A549 (cell line): Measurements from ENCODE around the gene TNFRSF11A. TPM values are rescaled to one million over a fixed set of nuclear protein-coding genes. Genes with fewer than 3 reads are reported as not detected.

ENCODE experiments used
- ATAC-seq, 2 experiments: fragments of 200-7000 bp in 1 of 2; fragments of >200 bp in 1 of 2; cut with Nextera tagmentation in 1 of 2; cut with Tn5 transposase in 1 of 2; 3 replicates each; pipeline versions ENCODE4 v1.8.0 to v1.9.1; 2018 to 2020; ENCODE audit warnings: mild to moderate bottlenecking in 1 of 2, moderate library complexity in 1 of 2
- CTCF ChIA-PET: fragments of 300-600 bp; sonication (Branson Sonifier 250); formaldehyde crosslinking; extraction: SDS; loops from one replicate; lab custom pipeline; 2021; ENCODE audit warnings: antibody characterized with exemption, inconsistent platforms; lab: Yijun Ruan, JAX
- POLR2A ChIA-PET: fragments of 350-600 bp; formaldehyde crosslinking; extraction: SDS; loops from one replicate; lab custom pipeline; 2021; ENCODE audit warnings: antibody characterized with exemption, inconsistent platforms; lab: Yijun Ruan, JAX
- DNase-seq, 2 experiments: peaks; one replicate each; pipeline versions ENCODE4 v3.0.0 to v3.0.0-alpha.2; 2011 to 2016; ENCODE audit warnings: low read depth in 1 of 2, low spot score in 1 of 2
- FAIRE-seq: peaks from 2 replicates; lab custom pipeline; 2011; peaks lifted over from hg19 to GRCh38; lab: Jason Lieb, UNC
- H3K27ac ChIP-seq, 2 experiments: fragments of >200 bp; sonication (Bioruptor Twin); formaldehyde crosslinking; 3 replicates each; pipeline ENCODE4 v1.5.1; 2016 to 2017
- H3K4me1 ChIP-seq: fragments of >200 bp; sonication (Bioruptor Twin); formaldehyde crosslinking; 3 replicates; pipeline ENCODE4 v1.6.1; 2016
- H3K4me2 ChIP-seq: fragments of >200 bp; sonication (Bioruptor Twin); formaldehyde crosslinking; 3 replicates; pipeline ENCODE4 v1.6.1; 2016
- H3K4me3 ChIP-seq: fragments of >200 bp; sonication (Bioruptor Twin); formaldehyde crosslinking; 3 replicates; pipeline ENCODE4 v1.5.1; 2016
- H3K9me3 ChIP-seq: fragments of >200 bp; sonication (Bioruptor Twin); formaldehyde crosslinking; 3 replicates; pipeline ENCODE4 v1.6.1; 2016
- BHLHE40 ChIP-seq: IDR thresholded peaks from 2 replicates; pipeline ENCODE4 v1.6.1; 2012; ENCODE audit warnings: low read depth, low read length, inconsistent platforms
- EHMT2 ChIP-seq: fragments of 200-600 bp; sonication (generic); IDR thresholded peaks from 2 replicates; pipeline ENCODE4 v1.6.1; 2016; ENCODE audit warnings: antibody characterized with exemption, low read depth, mild to moderate bottlenecking, moderate library complexity
- ESRRA ChIP-seq: fragments of 150-350 bp; IDR thresholded peaks from 2 replicates; pipeline ENCODE4 v1.6.1; 2014; ENCODE audit warnings: mild to moderate bottlenecking, low read length, borderline replicate concordance
- FOSB ChIP-seq: fragments of 250-450 bp; sonication (Bioruptor Pico); IDR thresholded peaks from 2 replicates; pipeline ENCODE4 v1.5.0; 2020; ENCODE audit warnings: mild to moderate bottlenecking, moderate library complexity
- GATA3 ChIP-seq: IDR thresholded peaks from 2 replicates; pipeline ENCODE4 v1.6.1; 2012; ENCODE audit warnings: borderline replicate concordance
- HEYL ChIP-seq: fragments of 250-450 bp; sonication (Bioruptor Pico); IDR thresholded peaks from 2 replicates; pipeline ENCODE4 v1.8.0; 2021; ENCODE audit warnings: mild to moderate bottlenecking, moderate library complexity
- HOXA7 ChIP-seq: fragments of 250-450 bp; sonication (Bioruptor Pico); IDR thresholded peaks from 2 replicates; pipeline ENCODE4 v1.5.0; 2020; ENCODE audit warnings: mild to moderate bottlenecking, moderate library complexity
- HOXB5 ChIP-seq: fragments of 250-450 bp; sonication (Bioruptor Pico); IDR thresholded peaks from 2 replicates; pipeline ENCODE4 v1.5.0; 2020; ENCODE audit warnings: mild to moderate bottlenecking, moderate library complexity
- KDM1A ChIP-seq: fragments of 200-600 bp; sonication (generic); IDR thresholded peaks from 2 replicates; pipeline ENCODE4 v1.6.1; 2016; ENCODE audit warnings: low read depth, mild to moderate bottlenecking
- MAFK ChIP-seq: fragments of 450-650 bp; IDR thresholded peaks from 2 replicates; pipeline ENCODE4 v1.6.1; 2014; ENCODE audit not compliant: partially characterized antibody
- MAZ ChIP-seq: fragments of 150-350 bp; IDR thresholded peaks from 2 replicates; pipeline ENCODE4 v1.6.1; 2014; ENCODE audit warnings: antibody characterized with exemption, low read depth, low read length, borderline replicate concordance
- NPAS2 ChIP-seq: fragments of 250-450 bp; sonication (Bioruptor Pico); IDR thresholded peaks from 2 replicates; pipeline ENCODE4 v1.8.0; 2022; ENCODE audit warnings: mild to moderate bottlenecking, moderate library complexity, borderline replicate concordance
- PHF8 ChIP-seq: fragments of 200-600 bp; sonication (generic); IDR thresholded peaks from 2 replicates; pipeline ENCODE4 v1.6.1; 2016; ENCODE audit warnings: low read depth, mild to moderate bottlenecking, antibody characterized with exemption, moderate library complexity, borderline replicate concordance
- POLR2AphosphoS2 ChIP-seq: conservative IDR thresholded peaks from 2 replicates; pipeline ENCODE4 v1.6.1; 2012; ENCODE audit warnings: low read length, improper control_type of control experiment, inconsistent platforms
- SMC3 ChIP-seq: fragments of >200 bp; sonication (Bioruptor Twin); formaldehyde crosslinking; IDR thresholded peaks from 3 replicates; pipeline ENCODE4 v1.6.1; 2018; ENCODE audit warnings: inconsistent platforms
- SREBF2 ChIP-seq: fragments of 450-650 bp; IDR thresholded peaks from 2 replicates; pipeline ENCODE4 v1.6.1; 2014; ENCODE audit warnings: mild to moderate bottlenecking, moderate library complexity
- ZNF302 ChIP-seq: fragments of 250-450 bp; sonication (Bioruptor Pico); IDR thresholded peaks from 2 replicates; pipeline ENCODE4 v1.9.0; 2021; ENCODE audit warnings: inconsistent platforms, mild to moderate bottlenecking, moderate library complexity
- WGBS: methylation state at CpG from one replicate; pipeline ENCODE4 v1.1.6; 2017; ENCODE audit errors: missing lambda C conversion rate; 5-methylcytosine and 5-hydroxymethylcytosine counted together
- polyA plus RNA-seq, 4 experiments: library from polyadenylated mRNA; depleted of rRNA in 3 of 4; stranded (reverse); fragments of >200 nt; fragmentation: RNase III in 1 of 4; extraction: RNeasy Plus Mini Kit Qiagen cat#74134 plus additional on column Dnase treatment in 1 of 4; gene quantifications; 2 replicates in 3 of 4; 3 replicates in 1 of 4; pipeline ENCODE4 v1.2.3, GENCODE V29; 2011 to 2017
- TF ChIP-seq, protein P1 (sequence below): fragments of 450-650 bp; IDR thresholded peaks from 2 replicates; pipeline ENCODE4 v1.6.1; 2014; ENCODE audit warnings: antibody characterized with exemption
- TF ChIP-seq, protein P2 (sequence below): fragments of 150-350 bp; IDR thresholded peaks from 2 replicates; pipeline ENCODE4 v1.6.1; 2014; ENCODE audit warnings: low read depth, mild to moderate bottlenecking, low read length
- TF ChIP-seq, protein P3 (sequence below): IDR thresholded peaks from 2 replicates; pipeline ENCODE4 v1.6.1; 2012
- TF ChIP-seq, protein P4 (sequence below): fragments of >200 bp; sonication (Bioruptor Twin); formaldehyde crosslinking; IDR thresholded peaks from 3 replicates; pipeline ENCODE4 v1.5.1; 2016

TNFRSF11A gene
- polyA plus RNA-seq, 2 of the 4 experiments (the other 2 are of a cell fraction) = 1.9 to 4.0 TPM

DNA sequence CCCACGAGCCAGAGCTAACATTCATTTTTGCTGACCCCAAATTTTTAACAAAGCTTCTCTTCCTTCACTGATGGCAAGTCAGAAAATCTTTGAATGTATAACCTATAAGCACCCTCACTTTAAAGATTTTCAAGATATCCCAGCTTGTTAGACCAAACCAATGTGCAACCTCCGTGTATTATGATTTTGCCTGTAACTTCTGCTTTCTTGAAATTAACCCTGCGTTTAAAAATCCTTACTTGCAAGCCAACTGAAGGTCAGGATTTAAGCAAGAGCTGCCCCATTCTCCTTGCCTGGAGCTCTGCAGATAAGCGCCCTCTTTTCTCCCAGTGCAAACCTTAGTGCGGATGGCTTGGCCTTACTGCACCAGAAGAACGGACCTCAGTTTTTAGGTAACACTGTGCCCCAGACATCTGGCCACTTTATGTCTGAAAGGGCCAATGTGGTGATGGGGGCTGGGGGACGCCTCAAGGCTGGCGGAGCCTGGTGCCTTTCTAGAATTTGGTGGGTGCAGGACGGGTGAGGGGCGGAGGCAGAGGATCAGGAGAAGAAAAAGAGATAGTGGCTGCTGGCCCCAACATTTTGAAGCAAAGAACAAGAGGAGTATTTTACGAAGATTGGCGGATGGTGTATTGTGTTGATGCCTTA lies 805 bp upstream of the TNFRSF11A start:
- POLR2A ChIA-PET = no interaction called here
- FAIRE-seq (no peak), ATAC-seq (no peak)
- no peak for TF ChIP-seq SREBF2
- TF ChIP-seq PHF8 = no peak
- no peak for TF ChIP-seq HOXA7 (CRISPR knock-in tag)
- TF ChIP-seq, protein P1, sequence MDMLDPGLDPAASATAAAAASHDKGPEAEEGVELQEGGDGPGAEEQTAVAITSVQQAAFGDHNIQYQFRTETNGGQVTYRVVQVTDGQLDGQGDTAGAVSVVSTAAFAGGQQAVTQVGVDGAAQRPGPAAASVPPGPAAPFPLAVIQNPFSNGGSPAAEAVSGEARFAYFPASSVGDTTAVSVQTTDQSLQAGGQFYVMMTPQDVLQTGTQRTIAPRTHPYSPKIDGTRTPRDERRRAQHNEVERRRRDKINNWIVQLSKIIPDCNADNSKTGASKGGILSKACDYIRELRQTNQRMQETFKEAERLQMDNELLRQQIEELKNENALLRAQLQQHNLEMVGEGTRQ = no peak
- TF ChIP-seq BHLHE40 = no peak
- peak; percentile 35 for TF ChIP-seq MAFK
- TF ChIP-seq, protein P2, sequence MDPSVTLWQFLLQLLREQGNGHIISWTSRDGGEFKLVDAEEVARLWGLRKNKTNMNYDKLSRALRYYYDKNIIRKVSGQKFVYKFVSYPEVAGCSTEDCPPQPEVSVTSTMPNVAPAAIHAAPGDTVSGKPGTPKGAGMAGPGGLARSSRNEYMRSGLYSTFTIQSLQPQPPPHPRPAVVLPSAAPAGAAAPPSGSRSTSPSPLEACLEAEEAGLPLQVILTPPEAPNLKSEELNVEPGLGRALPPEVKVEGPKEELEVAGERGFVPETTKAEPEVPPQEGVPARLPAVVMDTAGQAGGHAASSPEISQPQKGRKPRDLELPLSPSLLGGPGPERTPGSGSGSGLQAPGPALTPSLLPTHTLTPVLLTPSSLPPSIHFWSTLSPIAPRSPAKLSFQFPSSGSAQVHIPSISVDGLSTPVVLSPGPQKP = no peak
- no peak for TF ChIP-seq EHMT2
- TF ChIP-seq, all 56 proteins: peak for 1
- H3K27ac ChIP-seq = peak overlapping the region in 1 of 2 experiments; percentile 81; a peak in 2 of 6 replicates
- CTCF ChIA-PET = interaction anchor here (0.8 to 3.0 kb wide), 7 partner anchors 9 to 259 kb away, joined by 3 to 14 read pairs (median 7); no protein-coding TSS in a partner anchor
- no peak for DNase-seq
- H3K4me3 ChIP-seq = peak overlapping the region; percentile 70
- H3K4me2 ChIP-seq = peak overlapping the region; percentile 94
- 72% methylated on average over 11 of the region's 12 CpGs for WGBS
- H3K4me1 ChIP-seq = peaks cover 11% of the 10 kb centered on the region; the same call in 2 of the 3 replicates
- H3K9me3 ChIP-seq = no peaks in the 10 kb centered on the region

DNA sequence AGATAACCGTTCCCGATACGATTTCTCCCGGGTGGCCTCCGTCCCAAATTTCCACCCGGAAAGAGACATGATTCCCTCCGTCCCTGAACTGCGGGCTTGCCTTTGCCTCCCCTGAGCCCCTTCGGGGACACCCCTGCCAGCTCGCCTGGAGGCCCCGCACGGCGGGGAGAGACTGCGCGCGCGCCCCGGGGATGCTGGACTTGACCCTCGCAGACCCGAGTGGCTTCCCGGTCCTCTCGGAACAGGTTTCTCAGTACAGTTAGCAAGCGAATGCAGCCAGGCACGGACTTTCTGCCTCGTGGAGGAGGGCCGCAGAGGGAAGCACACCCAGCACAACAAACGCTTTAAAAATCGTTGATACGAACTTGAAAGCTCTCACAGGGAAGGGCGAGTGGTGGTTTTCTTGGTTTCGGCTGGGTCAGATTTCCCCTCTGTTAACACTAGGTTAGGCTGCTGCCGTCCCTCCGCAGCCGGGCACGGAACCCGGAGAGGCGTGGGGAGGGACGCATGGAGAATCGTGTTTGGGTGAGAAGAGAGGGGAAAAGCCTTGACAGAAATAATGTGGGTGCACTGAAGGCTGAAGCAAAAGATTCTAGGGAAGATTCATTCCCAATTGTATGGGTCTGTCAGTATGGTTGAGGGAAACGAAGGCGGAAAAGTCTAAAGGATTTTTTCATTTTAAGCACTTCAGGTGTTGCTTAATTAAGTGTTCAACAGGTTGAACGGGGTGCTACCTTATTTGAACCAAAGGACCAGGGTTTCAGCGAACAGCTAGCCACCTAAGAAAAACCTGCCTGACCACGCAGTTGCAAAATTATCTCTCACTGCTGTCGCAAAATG lies 916 bp downstream of the TNFRSF11A start:
- DNase-seq (peak in 1 of 2 experiments; percentile 11), ATAC-seq (peak; percentile 41 to 47), FAIRE-seq (no peak)
- H3K9me3 ChIP-seq = no peaks in the 10 kb centered on the region
- TF ChIP-seq, protein P3, sequence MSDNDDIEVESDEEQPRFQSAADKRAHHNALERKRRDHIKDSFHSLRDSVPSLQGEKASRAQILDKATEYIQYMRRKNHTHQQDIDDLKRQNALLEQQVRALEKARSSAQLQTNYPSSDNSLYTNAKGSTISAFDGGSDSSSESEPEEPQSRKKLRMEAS = 0 out of 2 replicates have a peak, but pooled peaks have one; percentile 15
- TF ChIP-seq ZNF302 (CRISPR knock-in tag) = no peak
- TF ChIP-seq MAZ = no peak
- no peak for TF ChIP-seq ESRRA
- ChIA-PET CTCF (interaction anchor here (0.9 to 3.0 kb wide), 10 partner anchors 9 to 258 kb away, joined by 3 to 14 read pairs (median 4); no protein-coding TSS in a partner anchor), POLR2A (no interaction called here)
- H3K27ac ChIP-seq = peak overlapping the region; percentile 72 to 81
- peak overlapping the region; percentile 70 for H3K4me3 ChIP-seq
- H3K4me1 ChIP-seq = peaks cover 21% of the 10 kb centered on the region
- H3K4me2 ChIP-seq = peak overlapping the region; percentile 94
- 19% methylated on average over 27 of the region's 45 CpGs for WGBS

DNA sequence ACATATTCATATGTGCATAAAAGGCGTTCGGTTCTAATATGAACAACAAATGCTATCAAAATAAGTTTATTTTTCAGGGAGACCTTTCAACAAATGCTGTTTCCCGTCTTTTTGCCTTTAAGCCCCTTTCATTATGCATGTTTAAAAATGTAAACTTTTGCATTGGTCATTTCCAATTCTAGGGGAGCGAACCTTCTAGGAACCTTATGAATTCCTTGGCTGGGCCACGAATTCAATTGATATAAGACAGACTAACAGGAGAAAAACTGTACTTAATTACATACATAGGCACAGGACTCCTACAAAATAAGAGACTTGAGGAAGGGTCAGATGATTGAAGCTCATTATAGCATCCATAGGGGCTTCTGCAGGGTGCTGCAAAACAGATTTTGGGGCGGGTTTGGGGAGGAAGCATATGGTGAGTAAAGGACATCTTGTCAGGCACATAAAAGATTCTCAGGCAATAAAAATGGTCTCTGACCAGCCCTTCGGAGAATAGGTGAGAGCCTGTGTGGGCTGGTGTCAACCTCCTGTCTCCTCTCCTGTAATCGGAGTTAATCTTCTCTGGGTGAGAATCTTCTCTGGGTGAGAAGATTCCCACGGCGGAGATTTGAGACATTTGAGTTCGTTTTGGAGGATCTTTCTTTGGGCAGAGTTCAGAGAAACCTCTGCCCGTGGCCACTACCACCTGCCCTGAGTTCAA lies 1.7 kb downstream of the TNFRSF11A start:
- TF ChIP-seq HEYL = no peak
- 80% methylated on average over 12 of the region's 12 CpGs for WGBS
- Histone ChIP-seq H3K4me2 (peak overlapping the region; percentile 94), H3K4me1 (peaks cover 21% of the 10 kb centered on the region), H3K9me3 (no peaks in the 10 kb centered on the region), H3K4me3 (no peak overlapping the region), H3K27ac (no peak overlapping the region)
- FAIRE-seq = no peak
- POLR2A ChIA-PET = no interaction called here
- DNase-seq = no peak
- no peak for ATAC-seq
- CTCF ChIA-PET = interaction anchor here (1.7 to 2.3 kb wide), 2 partner anchors 8 to 11 kb away, joined by 4 to 8 read pairs; no protein-coding TSS in a partner anchor

DNA sequence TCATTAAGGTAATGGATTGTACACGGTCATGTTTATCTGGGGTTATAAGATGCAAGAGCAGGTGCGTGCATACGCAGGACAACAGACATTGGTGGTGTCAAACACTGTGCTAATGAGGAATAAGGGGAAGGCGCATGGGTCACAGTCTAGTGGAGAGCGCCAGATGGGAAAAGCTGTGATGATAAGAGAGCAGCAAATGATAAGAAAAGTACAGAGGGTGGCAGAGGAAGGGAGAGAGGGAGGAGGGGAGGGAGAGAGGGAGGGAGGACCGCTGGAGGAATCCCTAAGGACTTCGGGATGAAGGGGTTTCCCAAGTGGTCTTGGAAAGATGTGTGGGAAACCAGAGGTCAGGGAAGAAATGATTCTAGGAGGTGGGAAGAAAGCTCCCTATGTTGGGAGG lies 2.9 kb downstream of the TNFRSF11A start:
- ChIA-PET CTCF (no interaction called here), POLR2A (no interaction called here)
- Histone ChIP-seq H3K4me1 (peaks cover 21% of the 10 kb centered on the region), H3K27ac (no peak overlapping the region), H3K4me3 (no peak overlapping the region), H3K9me3 (no peaks in the 10 kb centered on the region), H3K4me2 (no peak overlapping the region)
- DNase-seq (no peak), FAIRE-seq (no peak), ATAC-seq (no peak)
- 90% methylated on average over 7 of the region's 7 CpGs for WGBS
- TF ChIP-seq PHF8 = no peak
- TF ChIP-seq POLR2AphosphoS2 = no peak
- TF ChIP-seq, protein P1 = no peak
- no peak for TF ChIP-seq MAFK
- TF ChIP-seq HOXB5 = no peak
- TF ChIP-seq KDM1A = no peak
- TF ChIP-seq, protein P4, sequence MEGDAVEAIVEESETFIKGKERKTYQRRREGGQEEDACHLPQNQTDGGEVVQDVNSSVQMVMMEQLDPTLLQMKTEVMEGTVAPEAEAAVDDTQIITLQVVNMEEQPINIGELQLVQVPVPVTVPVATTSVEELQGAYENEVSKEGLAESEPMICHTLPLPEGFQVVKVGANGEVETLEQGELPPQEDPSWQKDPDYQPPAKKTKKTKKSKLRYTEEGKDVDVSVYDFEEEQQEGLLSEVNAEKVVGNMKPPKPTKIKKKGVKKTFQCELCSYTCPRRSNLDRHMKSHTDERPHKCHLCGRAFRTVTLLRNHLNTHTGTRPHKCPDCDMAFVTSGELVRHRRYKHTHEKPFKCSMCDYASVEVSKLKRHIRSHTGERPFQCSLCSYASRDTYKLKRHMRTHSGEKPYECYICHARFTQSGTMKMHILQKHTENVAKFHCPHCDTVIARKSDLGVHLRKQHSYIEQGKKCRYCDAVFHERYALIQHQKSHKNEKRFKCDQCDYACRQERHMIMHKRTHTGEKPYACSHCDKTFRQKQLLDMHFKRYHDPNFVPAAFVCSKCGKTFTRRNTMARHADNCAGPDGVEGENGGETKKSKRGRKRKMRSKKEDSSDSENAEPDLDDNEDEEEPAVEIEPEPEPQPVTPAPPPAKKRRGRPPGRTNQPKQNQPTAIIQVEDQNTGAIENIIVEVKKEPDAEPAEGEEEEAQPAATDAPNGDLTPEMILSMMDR = no peak
- TF ChIP-seq FOSB (CRISPR knock-in tag) = no peak
- TF ChIP-seq GATA3 = no peak
- no peak for TF ChIP-seq NPAS2
- no peak for TF ChIP-seq BHLHE40
- no peak for TF ChIP-seq MAZ
- TF ChIP-seq SMC3 = no peak
